Prostate gland (tissue), 2 donors: ENCODE measurements around the gene TICRR. TPM values are rescaled to one million over a fixed set of nuclear protein-coding genes. Genes with fewer than 3 reads are reported as not detected.

Source experiments
- DNase-seq: peaks from one replicate; pipeline ENCODE4 v3.0.0-alpha.2; 2019; ENCODE audit warnings: low spot score
- H3K27ac ChIP-seq, 2 donors: fragments of 200-600 bp; sonication (generic); 2 replicates each; pipeline ENCODE4 v1.5.1; 2017 to 2019
- H3K27me3 ChIP-seq: fragments of 200-600 bp; sonication (generic); replicated peaks from 2 replicates; pipeline ENCODE4 v1.5.1; 2019; ENCODE audit not compliant: insufficient read depth
- H3K36me3 ChIP-seq, 2 donors: fragments of 200-600 bp; sonication (generic); 1 replicate in 1 of 2; 2 replicates in 1 of 2; pipeline versions ENCODE4 v1.5.1 to v1.8.1; 2017 to 2019
- H3K4me1 ChIP-seq: fragments of 200-600 bp; sonication (generic); replicated peaks from 2 replicates; pipeline ENCODE4 v1.5.1; 2019
- H3K4me3 ChIP-seq, 2 donors: fragments of 200-600 bp; sonication (generic); 2 replicates each; pipeline ENCODE4 v1.5.1; 2017 to 2019
- H3K9me3 ChIP-seq: fragments of 200-600 bp; sonication (generic); 2 replicates; pipeline ENCODE4 v1.5.1; 2017
- POLR2A ChIP-seq: fragments of 450-650 bp; IDR thresholded peaks from one replicate; pipeline ENCODE4 v1.6.1; 2016; ENCODE audit warnings: antibody characterized with exemption, mild to moderate bottlenecking
- POLR2AphosphoS5 ChIP-seq: sonication (generic); formaldehyde crosslinking; IDR thresholded peaks from one replicate; pipeline ENCODE4 v1.6.1; 2017; ENCODE audit warnings: antibody characterized with exemption
- WGBS: methylation state at CpG from one replicate; pipeline ENCODE4 v1.1.5; 2018; 5-methylcytosine and 5-hydroxymethylcytosine counted together
- intact Hi-C: fragments of 100-400 bp; cut with DNase I; formaldehyde crosslinking; loops from one replicate; pipeline ENCODE4 v1.14.2; 2022
- total RNA-seq, 2 donors: library from RNA; depleted of rRNA; stranded (reverse); fragments of >200 nt; gene quantifications; one replicate each; pipeline ENCODE4 v1.1.0, GENCODE V29; 2016
- TF ChIP-seq, protein P1 (sequence below), 4 experiments: fragments of 200-600 bp in 2 of 4; fragments of 450-650 bp in 2 of 4; sonication (generic) in 2 of 4; IDR thresholded peaks; 1 replicate in 3 of 4; 2 replicates in 1 of 4; pipeline ENCODE4 v1.5.1; 2016 to 2019; ENCODE audit warnings: antibody characterized with exemption in 4 of 4, mild to moderate bottlenecking in 2 of 4, moderate library complexity in 2 of 4

Gene TICRR
- total RNA-seq, 2 donors from 2014 or later: 0.55 to 4.1 TPM

GRCh38 chr15:89669309-89669865 is 94.1 kb downstream of the TICRR start:
- TF ChIP-seq POLR2A: no peak
- no peak for TF ChIP-seq POLR2AphosphoS5
- TF ChIP-seq, protein P1, sequence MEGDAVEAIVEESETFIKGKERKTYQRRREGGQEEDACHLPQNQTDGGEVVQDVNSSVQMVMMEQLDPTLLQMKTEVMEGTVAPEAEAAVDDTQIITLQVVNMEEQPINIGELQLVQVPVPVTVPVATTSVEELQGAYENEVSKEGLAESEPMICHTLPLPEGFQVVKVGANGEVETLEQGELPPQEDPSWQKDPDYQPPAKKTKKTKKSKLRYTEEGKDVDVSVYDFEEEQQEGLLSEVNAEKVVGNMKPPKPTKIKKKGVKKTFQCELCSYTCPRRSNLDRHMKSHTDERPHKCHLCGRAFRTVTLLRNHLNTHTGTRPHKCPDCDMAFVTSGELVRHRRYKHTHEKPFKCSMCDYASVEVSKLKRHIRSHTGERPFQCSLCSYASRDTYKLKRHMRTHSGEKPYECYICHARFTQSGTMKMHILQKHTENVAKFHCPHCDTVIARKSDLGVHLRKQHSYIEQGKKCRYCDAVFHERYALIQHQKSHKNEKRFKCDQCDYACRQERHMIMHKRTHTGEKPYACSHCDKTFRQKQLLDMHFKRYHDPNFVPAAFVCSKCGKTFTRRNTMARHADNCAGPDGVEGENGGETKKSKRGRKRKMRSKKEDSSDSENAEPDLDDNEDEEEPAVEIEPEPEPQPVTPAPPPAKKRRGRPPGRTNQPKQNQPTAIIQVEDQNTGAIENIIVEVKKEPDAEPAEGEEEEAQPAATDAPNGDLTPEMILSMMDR (IDR thresholded peaks at IDR 0.05): no peak
- H3K4me3 ChIP-seq: no peak overlapping the region
- intact Hi-C loops: no loop called here

DNA sequence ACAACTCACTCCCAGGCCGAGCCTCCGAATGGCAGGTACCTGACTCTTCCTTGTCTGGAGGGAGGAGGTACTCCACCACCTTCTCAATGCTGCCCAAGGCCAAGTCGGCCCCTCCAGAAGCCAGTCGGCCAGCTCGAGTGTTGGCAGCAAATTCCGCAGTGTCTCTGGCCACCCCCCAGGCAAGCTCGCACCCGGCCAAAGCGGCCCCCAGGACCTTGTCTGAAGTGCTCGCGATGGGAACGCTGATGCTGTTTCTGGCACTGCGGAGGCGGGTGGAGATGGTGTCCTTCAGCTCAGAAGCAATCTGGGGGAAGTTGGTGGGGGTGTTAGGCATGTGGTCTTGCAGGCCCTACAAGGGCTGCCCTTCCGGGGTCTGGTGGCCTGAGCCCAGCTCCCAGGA is 94.7 kb downstream of the TICRR start:
- Histone ChIP-seq H3K4me1 (no peaks in the 10 kb centered on the region), H3K4me3 (no peak overlapping the region), H3K27me3 (no peaks in the 10 kb centered on the region), H3K27ac (no peak overlapping the region), H3K36me3 (no peaks in the 10 kb centered on the region), H3K9me3 (no peaks in the 10 kb centered on the region)
- intact Hi-C loops: no loop called here
- WGBS: 96% methylated on average over 15 of the region's 15 CpGs
- no peak for DNase-seq
- TF ChIP-seq, protein P1 (IDR thresholded peaks at IDR 0.05): no peak
- TF ChIP-seq POLR2A (no peak), POLR2AphosphoS5 (no peak)

More at GRCh38 chr15:89669309-89669865, 94.1 kb downstream of the TICRR start:
- Histone ChIP-seq H3K9me3 (no peaks in the 10 kb centered on the region), H3K36me3 (no peaks in the 10 kb centered on the region), H3K27me3 (no peaks in the 10 kb centered on the region), H3K27ac (no peak overlapping the region), H3K4me1 (no peaks in the 10 kb centered on the region)
- 91% methylated on average over 8 of the region's 9 CpGs for WGBS
- DNase-seq: no peak

DNA sequence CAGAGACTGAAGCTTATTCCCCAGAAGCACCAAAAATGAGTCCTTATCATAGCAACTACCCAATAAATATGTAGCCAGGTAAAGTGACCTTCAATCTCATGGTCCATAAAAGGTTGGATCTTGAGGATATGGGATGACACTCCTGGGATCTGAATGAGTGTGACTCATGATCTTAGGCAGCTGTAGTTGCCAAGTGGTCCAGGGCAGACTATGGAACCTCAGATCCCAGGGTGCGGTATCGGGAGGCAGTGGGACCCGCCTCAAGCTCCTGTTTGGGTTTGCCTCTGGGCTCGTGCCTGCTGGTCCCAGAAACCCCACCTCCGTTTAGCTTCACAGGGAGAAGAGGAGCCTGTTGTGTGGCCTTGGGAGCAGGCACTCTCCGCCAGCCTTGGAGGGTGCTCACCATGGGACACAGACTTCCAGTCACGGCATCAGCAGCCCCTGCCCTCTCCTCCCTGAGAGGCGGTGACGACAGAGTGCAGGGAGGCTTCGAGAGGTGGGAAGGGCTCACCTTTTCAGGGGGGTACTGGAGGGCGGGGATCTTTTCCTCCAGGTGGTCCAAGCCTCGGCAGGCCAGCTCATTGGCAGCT is 95.8 kb downstream of the TICRR start:
- no peaks in the 10 kb centered on the region for H3K9me3 ChIP-seq
- no peak for DNase-seq
- no peak overlapping the region for H3K4me3 ChIP-seq
- 74% methylated on average over 12 of the region's 12 CpGs for WGBS
- no peaks in the 10 kb centered on the region for H3K36me3 ChIP-seq
- TF ChIP-seq POLR2AphosphoS5: no peak
- TF ChIP-seq POLR2A: no peak
- TF ChIP-seq, protein P1 (IDR thresholded peaks at IDR 0.05): no peak
- intact Hi-C loops: no loop called here
- H3K27ac ChIP-seq: no peak overlapping the region
- no peaks in the 10 kb centered on the region for H3K4me1 ChIP-seq
- no peaks in the 10 kb centered on the region for H3K27me3 ChIP-seq

DNA sequence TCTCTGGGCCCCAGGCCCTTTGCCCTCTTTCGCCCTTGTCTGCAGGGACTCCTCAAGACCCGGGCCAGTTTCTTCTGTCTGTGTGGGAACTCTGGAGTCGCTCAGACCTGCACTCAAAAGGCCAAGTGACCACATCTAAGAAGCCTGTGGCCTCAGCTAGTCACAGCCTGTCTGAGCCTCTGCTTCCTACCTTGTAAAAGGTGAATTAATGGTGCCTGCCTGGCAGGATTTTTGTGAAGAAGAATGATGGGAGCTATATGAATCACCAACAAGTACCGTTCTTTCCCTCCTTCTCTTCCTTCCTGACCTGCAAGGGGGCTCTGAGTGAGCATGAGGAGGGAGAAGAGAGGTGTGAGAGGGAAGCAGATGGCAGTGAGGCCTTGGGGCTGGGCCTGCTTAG is 96.4 kb downstream of the TICRR start:
- TF ChIP-seq POLR2AphosphoS5 (no peak), POLR2A (no peak)
- TF ChIP-seq, protein P1 (IDR thresholded peaks at IDR 0.05): no peak
- no peaks in the 10 kb centered on the region for H3K36me3 ChIP-seq
- H3K9me3 ChIP-seq: no peaks in the 10 kb centered on the region
- no peak overlapping the region for H3K4me3 ChIP-seq
- intact Hi-C loops: no loop called here
- H3K27me3 ChIP-seq: no peaks in the 10 kb centered on the region
- DNase-seq: no peak
- WGBS: 28% methylated on average over 4 of the region's 4 CpGs
- H3K27ac ChIP-seq: no peak overlapping the region
- H3K4me1 ChIP-seq: no peaks in the 10 kb centered on the region
